GM10847 (cell line): ENCODE data around the gene RNF123.

Source experiments
- POLR2A ChIP-seq: IDR thresholded peaks from 2 replicates; pipeline ENCODE4 v1.6.1; 2011; ENCODE audit not compliant: insufficient read length; ENCODE audit errors: extremely low read depth

Gene RNF123

GRCh38 chr3:49747792-49748480 is 58.6 kb downstream of the RNF123 start:
- no peak for TF ChIP-seq POLR2A

- TF ChIP-seq POLR2A: no peak
These were observed 60.7 kb downstream of the RNF123 start for GRCh38 chr3:49750056-49750455.

- no peak for TF ChIP-seq POLR2A
These were observed 62.1 kb downstream of the RNF123 start for GRCh38 chr3:49751501-49751900.

GRCh38 chr3:49754536-49754935 is 65.2 kb downstream of the RNF123 start:
- TF ChIP-seq POLR2A: no peak

- TF ChIP-seq POLR2A: no peak
These were observed 66.7 kb downstream of the RNF123 start for GRCh38 chr3:49756036-49756435.

- no peak for TF ChIP-seq POLR2A
These were observed 67.8 kb downstream of the RNF123 start for GRCh38 chr3:49757197-49757596.

- no peak for TF ChIP-seq POLR2A
These were observed 69.9 kb downstream of the RNF123 start for GRCh38 chr3:49759226-49759625.

GRCh38 chr3:49761661-49762060 is 72.3 kb downstream of the RNF123 start:
- TF ChIP-seq POLR2A: no peak

- TF ChIP-seq POLR2A: no peak
These were observed 74.6 kb downstream of the RNF123 start for GRCh38 chr3:49763981-49764380.

- TF ChIP-seq POLR2A: no peak
These were observed 80.0 kb downstream of the RNF123 start for GRCh38 chr3:49769286-49769915.

- TF ChIP-seq POLR2A: no peak
These were observed 80.6 kb downstream of the RNF123 start for GRCh38 chr3:49769926-49770325.
